Kidney glomerular epithelial cell (primary cell): ENCODE measurements around the gene IGSF9B.

ENCODE experiments used
- DNase-seq: peaks from one replicate; lab custom pipeline; 2025; lab: John Stamatoyannopoulos, UW

Gene IGSF9B

DNA sequence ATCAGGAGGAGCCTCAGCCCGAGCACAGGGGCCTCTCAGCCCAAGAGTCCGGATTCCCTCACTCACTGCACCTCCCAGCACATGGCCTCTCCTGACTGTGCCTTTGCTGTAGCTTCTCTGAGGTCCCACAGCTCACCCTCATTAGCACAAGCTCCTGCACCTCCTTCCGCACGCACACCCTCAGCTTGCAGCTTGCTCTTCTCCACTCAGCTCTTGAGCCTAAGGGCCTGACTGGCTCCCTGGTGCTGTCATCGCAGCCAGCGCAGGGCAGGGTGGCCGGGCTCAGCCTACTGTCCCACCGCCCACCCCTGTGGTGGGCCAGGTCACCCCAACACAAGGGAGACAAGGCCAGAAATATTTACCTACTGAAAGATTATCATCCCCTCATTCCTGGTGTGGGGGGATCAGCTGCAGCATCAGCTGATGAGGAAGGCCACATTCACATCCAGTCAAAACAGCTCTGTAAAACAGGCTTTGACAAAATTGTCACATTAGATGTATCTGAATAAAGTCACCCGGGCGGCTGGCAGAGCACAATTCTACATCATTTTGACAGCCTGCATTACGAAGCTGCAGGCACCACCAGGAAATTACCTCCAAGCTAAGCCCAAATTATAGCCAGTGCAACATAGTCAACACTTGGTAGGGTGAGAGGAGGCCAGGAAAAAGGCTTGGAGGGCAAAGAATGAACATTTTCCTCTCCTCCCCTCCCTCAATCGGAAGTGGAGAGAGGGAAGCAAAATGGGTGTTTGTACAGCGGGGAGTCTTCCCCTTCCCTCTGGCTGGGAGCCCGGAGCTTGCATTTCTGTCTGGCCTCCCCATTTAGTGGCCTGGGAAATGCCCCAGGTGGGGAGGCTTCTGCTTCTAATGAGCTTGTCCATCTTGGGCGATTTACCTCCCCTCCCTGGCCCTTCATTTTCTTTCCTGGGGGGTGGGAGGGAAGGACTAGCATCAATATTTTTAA is 29.5 kb upstream of the IGSF9B start:
- no peak for DNase-seq

DNA sequence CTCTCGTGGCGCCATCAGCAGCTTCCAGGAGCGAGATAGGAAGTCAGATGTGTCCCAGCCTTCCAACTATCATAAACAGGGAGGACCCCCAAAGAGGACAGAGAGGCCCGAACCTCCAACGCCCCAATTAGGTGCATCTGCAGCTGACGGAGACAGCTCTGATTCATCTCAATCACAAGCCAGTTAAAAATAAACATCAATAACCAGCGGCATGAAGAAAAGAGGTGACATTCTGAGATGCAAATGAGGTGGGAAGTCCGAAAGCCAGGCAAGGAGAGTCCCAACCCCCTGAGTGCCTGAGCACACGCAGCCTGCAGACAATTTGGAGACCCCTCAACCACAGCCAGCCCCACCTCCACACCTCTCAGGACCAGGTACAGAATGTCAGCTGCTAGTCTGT is 28.1 kb upstream of the IGSF9B start:
- DNase-seq = no peak

DNA sequence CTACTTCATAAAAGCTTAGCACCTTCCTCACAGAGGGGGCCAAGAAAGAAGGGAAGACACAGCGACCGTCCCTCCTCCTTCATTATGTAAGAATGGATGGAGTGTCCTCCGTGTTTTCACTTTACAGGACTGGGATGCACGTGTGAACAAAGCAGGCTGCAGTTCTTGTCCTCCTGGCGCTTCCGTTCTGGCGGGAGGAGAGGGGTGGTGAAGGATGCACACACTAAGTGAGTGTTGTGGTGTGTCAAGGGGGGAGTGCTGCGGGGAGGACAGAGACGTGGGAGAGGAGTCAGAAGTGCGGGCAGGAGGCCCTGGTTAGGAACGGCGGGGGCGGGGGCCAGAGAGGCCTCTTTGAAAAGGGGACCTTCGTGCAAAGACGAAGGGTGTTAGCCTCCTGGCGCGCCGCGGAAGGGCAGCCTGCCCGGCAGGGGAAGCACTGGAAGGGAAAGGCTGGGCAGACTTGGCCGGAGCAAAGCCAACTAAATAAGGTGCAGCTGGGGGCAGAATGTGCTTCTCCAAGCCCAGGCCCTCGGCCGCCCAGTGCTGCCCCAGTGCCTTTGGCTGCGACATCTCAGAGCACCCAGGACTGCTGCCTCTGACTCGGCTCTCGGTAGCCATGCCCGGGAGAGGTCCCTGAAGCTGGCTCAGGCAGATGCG is 27.0 kb upstream of the IGSF9B start:
- DNase-seq = no peak

DNA sequence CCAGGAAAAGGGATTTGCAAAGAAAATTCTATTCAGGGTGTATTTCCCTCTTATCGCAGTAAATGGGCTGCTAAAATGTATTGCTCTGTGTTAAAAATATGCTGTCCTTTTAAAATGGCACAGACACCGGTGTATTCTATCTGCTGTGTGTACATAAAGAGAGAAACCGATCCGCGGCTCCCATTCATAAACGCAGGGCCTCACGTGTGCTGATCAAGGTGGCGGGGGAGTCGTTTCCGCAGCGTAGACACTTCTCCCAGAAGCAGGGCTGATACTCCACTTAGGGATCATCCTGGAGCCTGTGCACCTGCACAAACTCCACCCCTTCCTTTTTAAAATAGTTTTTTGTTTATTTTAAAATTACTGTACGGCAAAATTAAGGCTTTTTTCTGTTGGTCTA is 26.1 kb upstream of the IGSF9B start:
- DNase-seq = no peak

DNA sequence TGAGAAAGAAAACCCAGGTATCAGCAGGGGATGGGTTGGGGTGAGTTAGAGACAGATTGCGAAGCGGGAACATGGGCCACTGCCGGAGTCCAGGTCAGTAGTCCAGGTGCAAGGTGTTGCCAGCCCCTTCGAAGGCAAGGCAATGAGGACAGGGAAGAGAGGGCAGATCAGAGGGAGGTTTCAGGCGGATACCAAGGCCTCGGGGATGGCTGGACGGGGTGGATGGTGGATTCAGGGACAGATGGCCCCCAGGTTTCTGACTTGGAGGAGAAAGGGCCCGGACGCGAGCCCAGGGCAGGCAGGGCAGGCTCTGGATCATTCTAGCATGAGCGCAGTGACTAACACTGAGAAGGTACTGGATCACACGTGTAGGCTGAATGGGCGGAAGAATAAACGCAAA is 25.4 kb upstream of the IGSF9B start:
- no peak for DNase-seq

DNA sequence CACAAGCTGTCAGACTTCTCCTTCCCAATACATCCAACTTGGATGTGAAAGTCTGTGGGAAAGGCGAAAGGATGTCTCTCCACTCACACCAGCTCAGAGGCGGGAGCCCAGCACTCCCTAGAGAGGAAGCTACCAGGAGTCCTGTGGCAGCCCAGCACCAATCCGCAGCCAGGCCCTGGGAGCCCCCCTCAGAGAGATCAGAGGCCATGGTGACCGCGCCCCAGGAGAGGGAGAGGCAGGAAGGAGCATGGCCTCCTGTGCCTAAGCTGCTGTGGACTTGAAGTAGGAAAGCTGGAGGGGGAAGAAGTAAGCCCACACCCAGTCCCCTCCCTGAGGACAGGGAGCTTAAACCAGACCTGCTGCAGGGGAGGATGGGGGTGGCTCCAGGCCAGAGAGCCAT is 24.4 kb upstream of the IGSF9B start:
- DNase-seq = no peak

DNA sequence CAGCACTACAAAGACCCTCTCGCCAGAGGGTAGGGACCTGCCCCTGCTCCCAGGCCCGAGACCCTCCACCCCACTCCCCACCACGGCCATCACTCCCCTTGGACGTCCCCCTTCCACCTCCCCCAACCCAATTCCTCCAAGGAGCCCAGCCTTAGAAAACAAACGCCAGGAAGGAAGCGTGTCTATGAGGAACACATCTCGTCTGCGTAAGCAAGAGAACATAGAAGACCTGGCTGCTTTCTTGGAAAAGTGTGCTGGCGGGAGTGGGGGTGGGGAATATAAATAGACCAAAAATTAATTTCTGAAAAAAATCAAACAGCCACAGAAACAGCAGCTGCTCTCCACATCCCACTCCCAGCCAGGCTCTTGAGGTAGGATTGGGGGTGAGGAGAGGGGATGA is 23.9 kb upstream of the IGSF9B start:
- DNase-seq = no peak

DNA sequence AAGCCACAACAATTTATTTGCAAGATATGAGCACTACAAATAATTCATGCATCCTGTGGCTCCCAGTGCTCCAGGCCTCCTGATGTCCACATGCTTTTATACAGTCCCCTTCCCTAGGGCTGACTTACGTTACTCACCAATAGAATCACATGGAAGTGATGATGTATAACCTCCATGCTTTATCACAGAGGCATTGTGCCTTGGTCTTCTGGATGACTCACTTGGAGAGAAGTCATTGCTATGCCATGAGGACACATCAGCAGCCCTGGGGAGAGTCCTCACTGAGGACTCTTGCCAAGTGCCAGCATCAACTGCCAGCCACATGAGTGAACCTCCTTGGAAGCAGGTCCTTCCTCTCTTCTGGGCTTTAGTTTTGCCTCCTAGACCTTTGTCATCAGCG is 22.0 kb upstream of the IGSF9B start:
- no peak for DNase-seq

DNA sequence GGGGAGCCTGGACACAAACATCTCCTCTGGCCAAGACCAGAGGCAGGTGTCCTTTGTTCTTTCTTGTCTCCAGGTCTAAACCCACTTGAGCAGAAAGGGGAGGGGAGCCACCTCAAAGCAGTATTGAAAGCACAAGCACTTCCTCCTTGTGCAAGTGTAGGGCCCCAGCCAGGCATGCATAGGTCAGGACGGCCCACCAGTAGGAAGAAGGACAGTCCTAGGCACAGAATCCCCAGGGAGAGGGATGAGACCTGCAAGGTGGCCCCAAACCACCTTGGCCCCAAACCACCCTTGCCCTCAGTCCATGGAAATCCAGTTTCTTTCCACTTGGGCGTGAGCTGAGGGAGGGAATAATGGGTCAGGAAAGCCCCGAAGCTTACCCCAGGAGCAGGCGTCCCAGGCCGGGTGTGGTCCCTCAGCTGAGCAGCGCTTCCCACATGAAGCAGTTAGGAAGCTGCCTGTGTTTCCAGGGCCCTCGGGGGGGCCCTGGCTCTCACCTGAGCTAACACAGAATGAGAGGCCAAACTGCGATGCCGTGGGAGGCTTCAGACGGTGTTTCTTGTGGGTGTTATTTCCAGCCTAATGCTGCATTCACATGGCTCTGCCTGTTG is 20.4 kb upstream of the IGSF9B start:
- no peak for DNase-seq

DNA sequence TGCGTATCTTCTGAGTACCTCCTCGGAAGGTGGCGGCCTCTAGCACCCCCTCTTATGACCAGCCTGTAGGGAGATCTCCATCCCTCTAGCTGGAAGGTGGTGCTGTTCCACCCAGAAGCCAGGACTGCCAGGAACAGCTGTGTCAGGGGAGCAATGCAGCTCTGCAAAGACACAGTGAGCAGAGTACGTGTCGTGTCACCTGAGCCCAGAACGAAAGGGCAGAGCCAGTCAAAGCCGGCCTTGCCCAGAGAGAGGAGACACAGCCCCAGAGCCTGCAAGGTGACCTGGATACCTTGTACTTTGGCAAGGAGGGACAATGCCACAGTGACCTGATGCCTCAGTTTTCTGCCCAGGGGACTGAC is 18.7 kb upstream of the IGSF9B start:
- no peak for DNase-seq

DNA sequence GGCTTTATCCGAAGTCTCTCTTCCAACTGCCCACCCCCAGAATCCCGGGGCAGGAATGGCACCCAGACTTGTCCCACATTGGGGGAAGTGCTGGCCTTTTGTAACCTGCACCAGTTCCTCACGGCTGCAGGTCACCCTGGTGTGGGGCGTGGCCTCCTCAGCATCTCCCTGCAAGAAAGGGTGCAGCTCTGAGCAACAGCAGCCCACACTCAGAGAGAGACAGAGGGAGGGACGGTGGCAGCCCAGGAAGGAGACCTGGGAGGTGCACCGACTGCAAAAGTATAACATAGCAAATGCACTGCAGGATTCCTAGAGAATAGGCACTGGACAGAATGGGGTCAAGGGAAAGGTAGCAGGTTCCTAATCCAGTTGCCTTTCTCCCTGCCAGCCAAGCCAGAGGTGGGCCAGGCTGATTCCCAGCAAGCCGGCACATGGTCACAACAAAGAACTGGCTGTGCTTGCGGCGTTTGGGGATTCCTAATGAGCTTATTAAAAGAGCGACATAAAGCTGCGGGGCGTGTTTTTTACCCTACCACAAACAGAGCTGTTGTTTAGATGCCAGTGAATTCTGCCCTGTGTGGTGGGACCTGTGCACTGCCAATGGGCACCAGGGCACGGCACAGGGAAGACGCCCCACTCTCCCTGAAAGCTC is 18.2 kb upstream of the IGSF9B start:
- no peak for DNase-seq

DNA sequence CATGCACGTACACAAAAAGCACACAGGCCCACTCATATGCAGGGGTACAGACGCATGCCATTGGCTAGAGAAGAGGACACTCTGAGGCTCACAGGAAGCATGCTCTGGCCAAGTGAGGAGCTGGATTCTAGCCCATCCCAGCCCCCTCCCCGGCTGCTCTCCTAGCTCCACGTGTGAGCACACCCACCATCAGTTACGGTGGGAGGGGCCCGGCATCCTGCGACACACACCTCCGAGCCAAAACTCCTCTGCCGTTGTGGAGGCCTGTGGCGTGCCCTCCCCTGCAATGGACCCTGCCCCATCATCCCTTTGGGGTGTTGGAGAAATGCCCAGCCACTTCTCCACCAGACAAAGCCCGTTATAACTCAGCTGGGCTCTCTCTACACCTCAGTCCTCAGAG is 15.1 kb upstream of the IGSF9B start:
- DNase-seq = no peak

DNA sequence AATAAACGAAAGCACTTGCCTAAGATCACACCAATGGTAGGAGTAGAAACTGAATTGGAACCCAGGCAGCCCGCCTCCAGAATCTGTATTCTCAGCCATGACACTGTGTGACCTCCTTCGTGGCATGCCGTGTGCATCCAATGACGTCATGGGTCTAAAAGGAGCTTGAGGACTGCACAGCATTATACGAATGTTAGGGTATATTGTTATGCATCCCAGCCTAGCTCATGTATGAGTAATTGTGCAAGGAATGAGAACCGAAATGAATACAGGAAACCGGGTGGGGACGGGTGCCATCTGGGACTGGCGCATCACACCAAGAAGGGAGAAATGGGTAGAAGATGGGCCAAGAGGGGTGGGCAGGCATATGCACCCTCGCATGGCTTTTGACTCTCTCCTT is 12.3 kb upstream of the IGSF9B start:
- DNase-seq = no peak

DNA sequence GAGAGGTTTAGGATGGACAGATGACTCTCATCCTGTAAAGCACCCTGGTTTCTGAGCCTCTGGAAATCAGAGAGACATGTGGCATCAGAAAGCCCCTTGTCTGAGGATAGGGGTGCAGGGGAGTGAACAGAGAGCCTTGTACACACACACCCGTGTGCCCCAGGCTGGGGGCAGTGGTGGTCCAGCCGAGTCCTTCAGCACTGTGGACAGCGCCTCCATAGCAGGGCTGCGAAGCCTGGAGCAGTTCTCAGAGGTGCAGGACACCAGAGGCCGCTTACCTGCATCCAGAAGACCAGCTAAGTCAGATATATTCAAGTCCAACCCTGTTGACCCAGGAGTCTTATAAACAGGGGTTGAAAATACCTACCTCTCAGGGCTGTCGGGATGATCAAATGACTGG is 11.5 kb upstream of the IGSF9B start:
- no peak for DNase-seq

DNA sequence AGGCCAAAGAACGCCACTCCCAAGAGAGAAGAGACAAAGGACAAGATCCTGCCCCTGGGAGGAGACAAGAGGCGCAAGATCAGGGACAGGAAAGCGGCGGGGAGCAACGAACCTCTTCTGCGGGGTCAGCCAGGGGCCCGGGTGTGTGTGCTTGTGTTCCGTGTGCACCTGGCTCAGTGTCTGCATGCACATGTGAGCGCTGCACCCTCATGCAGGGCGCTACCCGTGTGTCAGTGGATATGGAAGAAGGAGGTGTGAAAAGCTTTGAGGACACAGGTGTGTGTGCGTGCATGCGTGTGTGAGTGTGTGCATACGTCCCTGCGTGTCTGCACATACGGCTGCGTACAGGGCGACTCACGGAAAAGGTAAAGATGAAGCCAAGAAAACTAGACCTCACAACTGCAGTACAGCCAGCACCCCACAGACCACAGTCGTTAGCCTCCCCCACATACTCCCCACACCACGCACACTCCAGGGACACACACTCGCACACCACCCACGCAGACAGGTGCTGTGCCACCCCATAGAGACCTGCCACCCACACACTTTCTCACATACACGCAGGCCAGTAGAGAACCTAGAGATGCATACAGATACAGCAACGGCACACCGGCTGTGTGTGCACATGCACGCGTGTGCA is 11.0 kb upstream of the IGSF9B start:
- no peak for DNase-seq

DNA sequence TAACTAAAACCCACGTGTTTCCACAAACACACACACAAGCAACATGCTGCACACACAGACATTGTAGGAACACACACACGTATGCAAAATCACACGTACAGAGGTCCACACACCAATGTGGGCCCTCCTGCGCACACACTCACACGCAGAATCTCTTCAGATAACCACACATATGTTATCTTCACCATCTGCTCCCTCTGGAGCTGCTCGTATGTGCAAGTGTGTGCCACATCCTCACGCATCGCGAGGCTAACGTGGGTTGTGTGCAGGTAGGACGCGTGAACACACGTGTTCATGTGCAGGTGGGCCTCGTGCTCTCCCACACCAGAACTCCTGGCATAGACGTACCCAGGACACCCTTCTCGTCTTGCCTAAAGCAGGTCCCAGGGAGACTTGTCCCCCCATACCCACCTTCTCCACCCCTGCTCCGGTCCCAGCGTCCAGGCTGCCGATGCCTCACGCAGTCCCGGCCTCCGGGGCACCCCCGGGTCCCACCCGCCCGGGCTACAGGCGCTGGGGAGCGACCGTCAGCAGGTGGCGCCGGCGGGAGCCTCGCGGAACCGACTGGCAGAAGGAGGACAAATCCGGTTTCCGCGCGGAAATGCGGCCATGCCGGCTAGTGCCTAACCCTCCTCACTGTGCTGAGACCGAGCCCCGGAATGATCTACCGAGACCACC is 10.3 kb upstream of the IGSF9B start:
- no peak for DNase-seq

DNA sequence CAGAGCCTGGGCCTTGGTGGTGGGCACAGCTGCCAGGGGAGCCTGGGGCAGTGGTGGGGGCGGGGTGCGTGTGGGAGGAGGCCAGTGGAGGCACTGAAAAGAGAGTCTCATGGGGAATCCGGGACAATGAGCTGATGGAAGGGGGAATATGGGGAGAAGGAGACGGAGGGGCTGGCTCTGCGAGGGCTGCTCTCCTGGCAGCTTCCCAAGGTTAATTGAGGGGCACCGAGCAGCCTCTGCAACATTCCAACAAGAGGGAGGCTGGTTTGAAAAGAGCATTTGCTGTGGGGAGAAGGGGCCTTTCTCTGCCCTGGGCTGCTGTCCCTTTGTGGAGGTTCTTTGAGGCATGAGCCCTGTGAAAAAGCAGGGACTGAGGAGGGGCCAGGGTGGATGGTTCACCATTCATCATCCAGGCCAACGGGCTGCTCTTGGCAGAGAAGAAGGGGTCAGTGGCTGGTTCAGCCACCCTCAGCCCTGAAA is 9.4 kb upstream of the IGSF9B start:
- no peak for DNase-seq

DNA sequence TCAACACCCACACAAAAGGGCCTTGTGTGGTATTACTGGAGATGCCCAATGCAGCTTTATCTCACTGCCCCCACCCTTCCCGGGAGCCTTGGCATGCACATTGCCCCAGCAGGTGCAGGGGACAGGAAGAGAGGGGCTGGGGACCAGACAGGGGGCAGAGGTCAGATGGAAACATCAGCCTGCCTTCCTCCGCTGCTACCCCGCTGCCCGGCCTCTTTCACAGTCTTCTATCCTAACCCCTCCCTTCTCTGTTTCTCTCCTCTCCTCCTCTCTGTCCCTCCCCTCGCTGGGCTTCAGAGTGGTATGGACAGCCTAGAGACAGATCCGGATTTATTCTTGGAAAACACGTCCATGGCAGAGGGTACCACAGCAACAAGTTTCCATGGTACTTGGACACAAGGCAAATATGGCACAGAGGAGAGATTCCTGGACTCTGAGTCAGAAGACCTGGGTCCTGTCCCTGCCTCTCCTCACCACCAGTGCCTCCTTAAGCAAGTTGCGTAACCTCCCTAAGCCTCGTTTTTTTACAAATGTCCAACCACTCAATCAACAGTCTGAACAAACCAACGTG is 8.3 kb upstream of the IGSF9B start:
- DNase-seq = peak; percentile 47

DNA sequence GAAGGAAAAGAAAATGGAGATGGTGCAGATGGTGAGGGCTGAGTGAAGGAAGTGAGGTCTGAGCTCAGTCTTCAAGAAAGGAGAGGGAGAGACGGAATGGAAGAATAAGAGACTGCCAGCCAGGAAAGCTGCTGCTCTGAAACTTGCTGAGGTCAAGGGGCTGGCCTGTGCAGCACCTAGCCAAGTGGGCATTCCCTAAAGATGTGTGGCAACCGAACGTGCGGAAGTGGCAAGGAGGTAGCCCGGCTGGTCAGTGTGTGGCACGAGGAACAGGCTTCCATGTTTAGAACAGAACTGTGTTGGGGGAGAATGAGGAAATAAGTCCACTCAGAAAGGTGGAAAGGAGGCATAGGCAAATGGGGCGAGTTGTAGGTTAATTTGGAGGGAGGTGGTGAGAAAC is 7.6 kb upstream of the IGSF9B start:
- DNase-seq = no peak

DNA sequence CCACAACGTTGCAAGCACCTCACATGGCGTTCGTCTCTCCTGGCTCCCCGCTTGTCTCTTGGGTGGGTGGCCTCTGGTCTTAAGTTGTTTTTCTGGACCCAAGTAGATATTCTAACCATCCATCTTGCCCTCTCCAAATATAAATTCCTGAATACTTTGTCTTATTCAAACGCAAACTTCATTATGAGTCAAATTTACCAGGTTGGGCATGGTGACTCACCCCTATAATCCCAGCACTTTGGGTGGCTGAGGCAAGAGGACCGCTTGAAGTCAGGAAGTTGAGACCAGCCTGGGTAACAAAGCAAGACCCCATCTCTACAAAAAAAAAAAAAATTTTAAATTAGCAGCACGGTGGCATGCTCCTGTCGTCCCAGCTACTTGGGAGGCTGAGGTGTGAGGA is 5.1 kb upstream of the IGSF9B start:
- no peak for DNase-seq

DNA sequence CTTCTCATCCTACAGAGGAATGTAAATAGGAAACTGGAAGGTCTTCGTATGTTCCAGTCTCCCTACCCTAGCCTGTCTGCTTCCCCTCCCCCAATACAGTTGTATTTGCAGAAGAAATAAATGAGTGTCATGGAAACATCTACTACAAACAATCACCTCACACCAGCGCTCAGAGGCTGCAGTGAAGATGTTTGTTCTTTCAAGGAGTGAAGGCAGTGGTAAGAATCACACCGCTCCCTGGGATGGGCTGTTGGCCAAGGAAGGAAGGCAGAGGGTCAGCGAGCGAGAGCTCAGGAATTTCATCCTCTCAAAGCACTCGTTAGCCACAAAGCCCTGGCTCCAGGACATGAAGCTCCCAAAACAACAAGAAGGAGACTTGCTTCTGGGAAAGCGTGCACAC is 1.1 kb upstream of the IGSF9B start:
- DNase-seq = peak; percentile 15
